Measurements from ENCODE around the gene PRKCB.

- TF ChIP-seq POLR2A (IDR thresholded peaks at IDR 0.05), result no peak
- TF ChIP-seq CTCF (IDR thresholded peaks at IDR 0.05), result no peak
Measured at GRCh38 chr16:24165273-24165672, 329.5 kb downstream of the PRKCB start.
